Sigmoid colon (tissue), 3 donors: ENCODE data around the gene ARSG.

ENCODE experiments used
- CTCF ChIP-seq, 4 experiments: fragments of 450-650 bp in 3 of 4; fragments of 200-600 bp in 1 of 4; IDR thresholded peaks; one replicate each; pipeline ENCODE4 v1.5.1; 2016 to 2019; ENCODE audit warnings: antibody characterized with exemption in 4 of 4, mild to moderate bottlenecking in 3 of 4, moderate library complexity in 2 of 4
- POLR2A ChIP-seq, 2 donors: fragments of 450-650 bp; IDR thresholded peaks; one replicate each; pipeline ENCODE4 v1.6.1; 2016; ENCODE audit warnings: antibody characterized with exemption in 2 of 2, mild to moderate bottlenecking in 2 of 2, moderate library complexity in 2 of 2

- TF ChIP-seq CTCF (IDR thresholded peaks at IDR 0.05) (no peak), POLR2A (IDR thresholded peaks at IDR 0.05) (no peak)
These were observed 96.3 kb downstream of the ARSG start for GRCh38 chr17:68387435-68388218.
